Stomach (tissue), 9 donors: ENCODE measurements around the gene EEF2K. TPM values are rescaled to one million over a fixed set of nuclear protein-coding genes. Genes with fewer than 3 reads are reported as not detected.

Experiments used
- DNase-seq, 2 donors: peaks; one replicate each; pipeline versions ENCODE4 v3.0.0 to v3.0.0-alpha.2; 2013 to 2019
- H3K27ac ChIP-seq, 5 donors: fragments of 200-600 bp in 4 of 5; sonication (generic) in 4 of 5; one replicate each; pipeline ENCODE4 v1.5.1; 2013 to 2019; ENCODE audit warnings: mild to moderate bottlenecking in 1 of 5, moderate library complexity in 1 of 5
- H3K27me3 ChIP-seq, 3 donors: fragments of 200-600 bp; sonication (generic); one replicate each; pipeline ENCODE4 v1.5.1; 2017 to 2019; ENCODE audit warnings: mixed run types in 1 of 3
- H3K36me3 ChIP-seq, 4 donors: fragments of 200-600 bp; sonication (generic); 1 replicate in 3 of 4; 2 replicates in 1 of 4; pipeline ENCODE4 v1.5.1; 2016 to 2019
- H3K4me1 ChIP-seq, 4 donors: fragments of 200-600 bp; sonication (generic); one replicate each; pipeline ENCODE4 v1.5.1; 2016 to 2019
- H3K4me3 ChIP-seq, 4 donors: fragments of 200-600 bp; sonication (generic) in 3 of 4; one replicate each; pipeline ENCODE4 v1.5.1; 2016 to 2019; ENCODE audit warnings: mild to moderate bottlenecking in 1 of 4
- H3K9me3 ChIP-seq, 4 donors: fragments of 200-600 bp; sonication (generic); one replicate each; pipeline ENCODE4 v1.5.1; 2016 to 2019
- EP300 ChIP-seq: sonication (generic); formaldehyde crosslinking; IDR thresholded peaks from one replicate; pipeline ENCODE4 v1.6.1; 2017; ENCODE audit warnings: antibody characterized with exemption
- POLR2A ChIP-seq, 4 donors: fragments of 450-650 bp; IDR thresholded peaks; one replicate each; pipeline ENCODE4 v1.6.1; 2016; ENCODE audit warnings: antibody characterized with exemption in 4 of 4, control low read depth in 2 of 4, mild to moderate bottlenecking in 1 of 4, moderate library complexity in 1 of 4
- POLR2AphosphoS5 ChIP-seq, 3 donors: sonication (generic); formaldehyde crosslinking; IDR thresholded peaks; one replicate each; pipeline ENCODE4 v1.6.1; 2016; ENCODE audit warnings: antibody characterized with exemption in 3 of 3
- WGBS, 5 donors: extraction: QIAGEN DNeasy Blood & Tissue Kit in 3 of 5; methylation state at CpG; one replicate each; pipeline versions ENCODE4 v1.1.5 to v1.1.7; 2013 to 2018; 5-methylcytosine and 5-hydroxymethylcytosine counted together
- intact Hi-C: fragments of 100-400 bp; cut with DNase I; formaldehyde crosslinking; loops from one replicate; pipeline ENCODE4 v1.15.1; 2023; ENCODE audit warnings: low total_unique reads
- polyA plus RNA-seq, 3 donors: library from polyadenylated mRNA; stranded (reverse); fragments of 200-250 nt; gene quantifications; one replicate each; pipeline ENCODE4 v1.2.3, GENCODE V29; 2013
- total RNA-seq, 5 donors: library from RNA; depleted of rRNA; stranded (reverse); fragments of >200 nt; gene quantifications; one replicate each; pipeline versions ENCODE4 v1.1.0 to v1.2.3, GENCODE V29; 2014 to 2016
- TF ChIP-seq, protein P1 (sequence below), 7 experiments: fragments of 450-650 bp in 4 of 7; fragments of 200-600 bp in 3 of 7; sonication (generic) in 3 of 7; IDR thresholded peaks; one replicate each; pipeline ENCODE4 v1.5.1; 2016 to 2019; ENCODE audit warnings: antibody characterized with exemption in 7 of 7, control low read depth in 2 of 7, mild to moderate bottlenecking in 1 of 7
- donor health status: healthy with polysubstance abuse.
- donor health status: Bipolar disorder and iron deficiency.
- donor health status: healthy.

Gene EEF2K
- total and polyA plus RNA-seq, 8 donors, result 3.4 to 170 (median 27.1) TPM

DNA sequence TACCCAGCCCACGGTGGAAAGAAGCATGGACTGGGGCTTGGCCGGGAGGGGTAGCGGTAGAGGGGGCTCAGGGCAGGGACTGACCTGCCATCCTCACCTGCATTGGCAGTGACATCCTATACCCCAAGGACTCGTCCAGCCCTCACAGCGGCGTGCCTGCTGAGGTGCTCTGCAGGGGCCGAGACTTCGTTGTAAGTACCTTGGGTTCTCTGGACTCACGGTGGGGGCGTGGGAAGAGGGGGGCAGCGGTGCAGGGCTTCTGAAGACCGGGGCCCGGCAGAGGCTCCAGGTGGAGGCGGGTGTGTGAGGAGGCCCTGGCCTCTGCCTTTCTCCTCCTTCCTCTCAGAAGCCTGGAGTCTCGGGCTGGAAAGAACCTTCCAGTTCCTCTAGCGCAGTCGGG is 116.7 kb downstream of the EEF2K start:
- Histone ChIP-seq H3K36me3 (peaks cover 66 to 100% (median 99%) of the 10 kb centered on the region in 4 donors), H3K4me1 (peaks cover 0 to 12% (median 5%) of the 10 kb centered on the region in 4 donors), H3K4me3 (no peak overlapping the region), H3K27ac (no peak overlapping the region), H3K9me3 (no peaks in the 10 kb centered on the region), H3K27me3 (no peaks in the 10 kb centered on the region)
- TF ChIP-seq EP300 (no peak), POLR2AphosphoS5 (IDR thresholded peaks at IDR 0.05) (no peak), POLR2A (IDR thresholded peaks at IDR 0.05) (no peak)
- TF ChIP-seq, protein P1, sequence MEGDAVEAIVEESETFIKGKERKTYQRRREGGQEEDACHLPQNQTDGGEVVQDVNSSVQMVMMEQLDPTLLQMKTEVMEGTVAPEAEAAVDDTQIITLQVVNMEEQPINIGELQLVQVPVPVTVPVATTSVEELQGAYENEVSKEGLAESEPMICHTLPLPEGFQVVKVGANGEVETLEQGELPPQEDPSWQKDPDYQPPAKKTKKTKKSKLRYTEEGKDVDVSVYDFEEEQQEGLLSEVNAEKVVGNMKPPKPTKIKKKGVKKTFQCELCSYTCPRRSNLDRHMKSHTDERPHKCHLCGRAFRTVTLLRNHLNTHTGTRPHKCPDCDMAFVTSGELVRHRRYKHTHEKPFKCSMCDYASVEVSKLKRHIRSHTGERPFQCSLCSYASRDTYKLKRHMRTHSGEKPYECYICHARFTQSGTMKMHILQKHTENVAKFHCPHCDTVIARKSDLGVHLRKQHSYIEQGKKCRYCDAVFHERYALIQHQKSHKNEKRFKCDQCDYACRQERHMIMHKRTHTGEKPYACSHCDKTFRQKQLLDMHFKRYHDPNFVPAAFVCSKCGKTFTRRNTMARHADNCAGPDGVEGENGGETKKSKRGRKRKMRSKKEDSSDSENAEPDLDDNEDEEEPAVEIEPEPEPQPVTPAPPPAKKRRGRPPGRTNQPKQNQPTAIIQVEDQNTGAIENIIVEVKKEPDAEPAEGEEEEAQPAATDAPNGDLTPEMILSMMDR (IDR thresholded peaks at IDR 0.05), result no peak
- intact Hi-C loops, result no loop called here
- WGBS, 5 donors, result 79 to 96% (median 95%) methylated on average over 12 to 17 of the region's 17 CpGs
- DNase-seq, result no peak

DNA sequence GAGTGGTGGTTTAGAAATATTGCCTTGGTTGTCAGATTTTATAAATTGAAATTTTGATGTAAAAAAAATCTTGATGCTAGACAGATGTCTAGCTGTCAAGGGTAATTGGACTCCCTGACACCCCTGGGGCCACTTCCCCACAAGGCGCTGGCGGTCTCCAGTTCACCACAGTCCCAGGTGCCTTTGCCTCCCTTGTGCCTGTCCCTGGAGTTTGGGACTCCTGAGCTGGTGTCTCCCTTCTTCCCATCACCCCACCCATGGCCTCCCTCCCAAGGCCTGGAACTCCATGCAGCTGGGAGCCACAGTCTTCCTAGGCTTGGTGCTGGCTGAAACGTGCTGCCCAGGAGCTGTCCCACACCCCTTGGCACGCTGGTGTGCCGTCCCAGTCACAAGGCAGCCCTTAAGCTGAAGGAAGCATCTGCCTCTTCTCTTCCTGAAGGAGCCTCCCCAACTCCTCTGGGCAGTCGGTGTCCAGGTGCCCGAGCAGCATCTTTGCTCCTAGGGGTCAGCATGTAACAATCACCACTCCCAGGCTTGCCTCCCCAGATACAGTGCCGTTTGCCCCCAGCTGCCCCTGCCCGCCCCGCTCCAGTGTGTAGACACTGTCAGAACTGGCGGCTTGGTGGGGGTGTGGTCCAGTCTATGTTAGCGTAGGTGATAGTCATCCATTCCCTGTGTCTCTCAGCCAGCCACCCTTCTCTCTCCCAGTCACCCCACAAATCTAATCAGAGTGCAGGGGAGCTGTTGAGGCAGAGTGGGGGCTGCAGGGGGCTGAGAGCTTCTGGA is 117.3 kb downstream of the EEF2K start:
- intact Hi-C loops, result no loop called here
- Histone ChIP-seq H3K9me3 (no peaks in the 10 kb centered on the region), H3K27me3 (no peaks in the 10 kb centered on the region), H3K27ac (no peak overlapping the region), H3K4me1 (peaks cover 0 to 12% (median 5%) of the 10 kb centered on the region in 4 donors), H3K36me3 (peaks cover 68 to 100% (median 99%) of the 10 kb centered on the region in 4 donors), H3K4me3 (no peak overlapping the region)
- 83 to 93% (median 89%) methylated on average over 12 of the region's 12 CpGs for WGBS, 5 donors
- no peak for DNase-seq
- TF ChIP-seq POLR2A (IDR thresholded peaks at IDR 0.05) (no peak), POLR2AphosphoS5 (IDR thresholded peaks at IDR 0.05) (no peak), EP300 (no peak)
- TF ChIP-seq, protein P1 (IDR thresholded peaks at IDR 0.05), result no peak

DNA sequence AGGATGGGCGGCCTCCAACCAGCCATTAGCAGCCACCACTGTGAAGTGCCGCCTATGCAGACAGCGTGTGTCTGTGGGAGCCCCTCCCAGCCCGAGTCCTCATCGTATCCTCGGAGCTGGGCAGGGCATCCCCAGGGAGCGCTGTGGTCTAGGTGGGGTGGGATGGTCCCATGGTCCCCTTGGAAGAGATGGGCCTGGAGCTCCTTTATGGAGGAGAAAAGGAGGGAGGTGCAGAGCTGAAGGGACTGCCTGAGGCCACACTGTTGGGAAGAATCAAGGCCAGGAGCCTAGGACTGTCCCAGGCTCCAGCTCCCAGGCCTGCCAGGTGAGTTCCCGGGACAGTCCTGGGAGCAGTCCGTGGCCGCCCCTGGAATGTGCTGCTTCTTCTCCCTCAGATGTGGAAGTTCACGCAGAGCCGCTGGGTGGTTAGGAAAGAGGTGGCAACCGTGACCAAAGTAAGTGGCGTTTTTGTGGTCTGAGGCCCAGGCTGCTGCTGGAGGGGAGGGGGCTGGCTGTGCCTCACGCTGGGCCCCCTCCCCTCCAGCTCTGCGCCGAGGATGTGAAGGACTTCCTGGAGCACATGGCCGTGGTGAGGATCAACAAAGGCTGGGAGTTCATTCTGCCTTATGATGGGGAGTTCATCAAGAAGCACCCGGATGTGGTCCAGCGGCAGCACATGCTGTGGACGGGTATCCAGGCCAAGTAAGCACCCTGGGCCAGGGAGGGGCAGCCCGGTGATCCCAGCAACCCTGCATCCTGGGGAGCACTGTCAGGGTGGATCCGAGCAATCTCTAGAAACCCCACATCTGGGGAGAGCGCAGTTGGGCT is 118.1 kb downstream of the EEF2K start:
- Histone ChIP-seq H3K4me3 (no peak overlapping the region), H3K27ac (no peak overlapping the region), H3K36me3 (peaks cover 68 to 100% (median 99%) of the 10 kb centered on the region in 4 donors), H3K27me3 (no peaks in the 10 kb centered on the region), H3K9me3 (no peaks in the 10 kb centered on the region), H3K4me1 (peaks cover 0 to 12% (median 5%) of the 10 kb centered on the region in 4 donors)
- 90 to 94% (median 91%) methylated on average over 14 to 24 of the region's 24 CpGs for WGBS, 5 donors
- TF ChIP-seq, protein P1 (IDR thresholded peaks at IDR 0.05), result no peak
- TF ChIP-seq POLR2AphosphoS5 (IDR thresholded peaks at IDR 0.05) (no peak), EP300 (no peak), POLR2A (IDR thresholded peaks at IDR 0.05) (no peak)
- intact Hi-C loops, result no loop called here
- no peak for DNase-seq

DNA sequence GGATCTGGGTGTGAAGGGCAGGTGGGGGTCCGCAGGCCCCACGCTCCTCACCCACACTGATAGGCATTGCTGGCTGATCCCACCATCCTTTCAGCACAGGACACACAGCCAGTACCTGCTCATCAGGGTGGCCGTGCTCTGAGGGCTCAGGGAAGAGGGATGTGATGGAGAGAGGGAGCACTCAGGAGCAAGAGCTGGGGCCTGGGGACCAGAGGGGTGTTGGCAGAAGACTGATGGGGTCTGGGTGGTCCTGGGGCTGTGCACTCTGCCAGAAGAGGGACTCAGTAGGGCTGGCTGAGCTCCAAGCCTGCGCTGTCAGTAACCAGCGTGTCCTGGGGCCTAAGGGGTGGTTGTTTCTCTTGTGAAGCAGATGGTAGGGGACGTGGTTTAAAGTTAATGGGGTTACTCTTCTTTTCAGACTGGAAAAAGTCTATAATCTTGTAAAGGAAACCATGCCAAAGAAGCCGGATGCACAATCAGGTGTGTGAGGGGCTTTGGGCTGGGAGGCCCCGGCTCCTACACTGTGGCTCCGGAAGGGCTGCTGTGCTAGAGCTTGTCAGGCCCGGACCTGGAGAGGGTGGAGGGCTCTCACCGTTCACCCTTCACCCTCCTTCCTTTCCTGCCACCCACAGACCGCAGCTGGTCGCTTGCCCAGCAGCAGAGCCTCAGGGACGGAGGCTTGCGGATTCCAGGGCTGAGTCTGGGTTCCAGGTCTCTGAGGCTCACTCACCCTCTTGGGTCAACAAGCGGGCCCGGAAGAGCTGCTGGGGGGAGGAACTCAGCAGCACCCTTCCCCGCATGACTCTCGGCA is 118.9 kb downstream of the EEF2K start:
- 88 to 94% (median 92%) methylated on average over 9 to 19 of the region's 19 CpGs for WGBS, 5 donors
- Histone ChIP-seq H3K27ac (no peak overlapping the region), H3K4me1 (peaks cover 0 to 13% (median 6%) of the 10 kb centered on the region in 4 donors), H3K9me3 (no peaks in the 10 kb centered on the region), H3K4me3 (no peak overlapping the region), H3K36me3 (peaks cover 63 to 100% (median 97%) of the 10 kb centered on the region in 4 donors), H3K27me3 (no peaks in the 10 kb centered on the region)
- no peak for DNase-seq
- TF ChIP-seq, protein P1 (IDR thresholded peaks at IDR 0.05), result no peak
- TF ChIP-seq POLR2AphosphoS5 (IDR thresholded peaks at IDR 0.05) (no peak), EP300 (no peak), POLR2A (IDR thresholded peaks at IDR 0.05) (no peak)
- intact Hi-C loops, result no loop called here
